GM10248 (cell line): ENCODE measurements around the gene RABL3.

ENCODE experiments used
- CTCF ChIA-PET: fragments of 300-600 bp; sonication (Branson Sonifier 250); formaldehyde crosslinking; extraction: SDS; loops from one replicate; lab custom pipeline; 2021; ENCODE audit warnings: antibody characterized with exemption; lab: Yijun Ruan, JAX
- POLR2A ChIA-PET: fragments of 350-650 bp; sonication (Branson Sonifier 250); formaldehyde crosslinking; extraction: SDS; loops from one replicate; lab custom pipeline; 2020; ENCODE audit warnings: antibody characterized with exemption; lab: Yijun Ruan, JAX
- DNase-seq: peaks from one replicate; pipeline ENCODE4 v3.0.0; 2012; ENCODE audit errors: extremely low spot score
- CTCF ChIP-seq: IDR thresholded peaks from 2 replicates; pipeline ENCODE4 v1.5.1; 2012; ENCODE audit warnings: mild to moderate bottlenecking, low read depth; ENCODE audit errors: extremely low read depth, missing control alignments, control extremely low read depth

The RABL3 gene

DNA sequence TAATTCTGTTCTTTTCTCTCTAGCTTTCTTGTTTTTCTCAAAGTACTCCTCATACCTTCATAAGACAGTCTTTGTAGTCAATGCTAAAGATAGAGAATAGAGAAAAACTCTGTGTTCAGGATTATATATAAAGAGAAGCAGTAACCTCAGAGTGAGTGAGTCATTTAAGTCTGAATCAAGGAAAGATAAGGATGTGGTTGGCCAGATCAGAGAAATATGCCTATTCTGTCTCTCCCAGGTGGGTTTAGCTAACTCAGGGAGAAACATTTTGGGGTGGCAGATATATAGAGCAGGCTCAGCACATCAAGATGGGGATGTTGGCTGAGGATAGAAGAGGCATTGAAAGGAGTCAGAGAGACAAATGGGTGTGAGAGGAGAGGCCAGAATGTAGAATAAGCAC lies 31.6 kb upstream of the RABL3 start:
- TF ChIP-seq CTCF, result no peak
- CTCF ChIA-PET, result interaction anchor here (1.1 to 1.6 kb wide), 4 partner anchors 10 to 21 kb away, joined by 3 to 6 read pairs (median 4); no protein-coding TSS in a partner anchor
- no peak for DNase-seq
- POLR2A ChIA-PET, result no interaction called here

DNA sequence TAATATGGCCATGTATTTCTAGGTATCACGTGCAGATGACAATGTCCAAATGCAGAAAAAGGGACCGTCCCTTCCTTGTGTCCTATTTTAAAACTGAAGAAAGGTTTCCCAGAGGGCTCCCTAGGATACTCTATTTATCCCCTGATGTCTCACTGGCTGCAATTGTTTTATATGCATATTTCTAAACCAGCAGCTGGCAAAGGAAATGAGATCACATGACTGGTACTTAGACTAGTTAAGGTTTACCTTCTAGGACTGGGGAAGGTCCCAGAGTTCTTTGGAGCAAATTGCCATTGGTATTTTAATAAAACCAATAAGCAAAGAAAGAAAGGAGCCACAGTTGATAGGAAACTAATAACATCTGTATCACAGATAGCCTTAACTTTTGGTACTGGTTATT lies 29.8 kb upstream of the RABL3 start:
- no peak for TF ChIP-seq CTCF
- DNase-seq, result no peak
- ChIA-PET CTCF (interaction anchor here (0.9 to 2.6 kb wide), 7 partner anchors 8 to 211 kb away, joined by 3 to 13 read pairs (median 5); no protein-coding TSS in a partner anchor), POLR2A (no interaction called here)

DNA sequence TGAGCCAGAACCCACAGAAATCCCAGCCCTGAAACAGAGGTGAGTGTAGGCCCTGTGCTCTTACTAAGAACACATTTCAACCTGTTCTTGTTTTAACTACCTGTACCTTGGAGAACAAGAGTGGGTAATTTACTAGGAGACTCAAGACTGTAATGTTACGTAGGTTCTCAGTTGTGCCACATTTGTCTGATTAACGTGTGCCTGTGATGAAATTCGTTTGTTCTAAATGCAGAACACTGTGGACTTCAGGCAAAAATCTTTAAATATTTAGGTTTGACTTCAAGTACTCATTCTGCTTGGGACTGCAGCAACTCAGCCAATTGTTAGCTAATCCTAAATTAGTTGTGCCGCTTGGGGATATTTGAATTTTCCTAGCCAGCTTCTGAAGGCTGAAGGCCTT lies 28.6 kb upstream of the RABL3 start:
- no peak for DNase-seq
- no peak for TF ChIP-seq CTCF
- ChIA-PET CTCF (interaction anchor here (0.9 to 2.6 kb wide), 2 partner anchors 9 to 24 kb away, joined by 5 to 13 read pairs; no protein-coding TSS in a partner anchor), POLR2A (no interaction called here)

- CTCF ChIA-PET, result interaction anchor here (0.7 to 1.9 kb wide), 4 partner anchors 16 to 790 kb away, joined by 4 to 7 read pairs (median 4); no protein-coding TSS in a partner anchor
- POLR2A ChIA-PET, result no interaction called here
- no peak for TF ChIP-seq CTCF
- no peak for DNase-seq
Measured at GRCh38 chr3:120769436-120769835, 27.1 kb upstream of the RABL3 start.

DNA sequence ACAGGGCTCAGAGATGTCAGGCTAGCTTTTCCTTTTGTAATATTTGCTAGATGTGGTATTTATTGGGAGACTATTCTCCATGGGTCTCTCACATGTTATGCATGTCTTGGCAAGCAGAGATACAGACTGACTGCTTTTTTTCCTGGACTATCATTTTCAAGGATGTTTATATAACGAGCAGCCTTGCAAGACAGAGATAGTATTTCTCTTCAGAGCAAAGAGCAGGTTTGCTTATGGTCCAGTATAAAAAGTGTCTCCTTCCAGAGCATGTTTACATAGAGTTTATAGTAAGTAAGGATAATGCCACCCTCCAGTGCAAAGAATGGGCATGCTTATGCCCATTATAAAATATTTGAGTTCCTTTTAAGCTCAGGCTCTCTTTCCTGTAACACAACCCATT lies 24.8 kb upstream of the RABL3 start:
- TF ChIP-seq CTCF, result no peak
- POLR2A ChIA-PET, result no interaction called here
- CTCF ChIA-PET, result interaction anchor here (1.3 to 2.3 kb wide), 3 partner anchors 13 to 30 kb away, joined by 3 to 15 read pairs (median 4); no protein-coding TSS in a partner anchor
- no peak for DNase-seq

DNA sequence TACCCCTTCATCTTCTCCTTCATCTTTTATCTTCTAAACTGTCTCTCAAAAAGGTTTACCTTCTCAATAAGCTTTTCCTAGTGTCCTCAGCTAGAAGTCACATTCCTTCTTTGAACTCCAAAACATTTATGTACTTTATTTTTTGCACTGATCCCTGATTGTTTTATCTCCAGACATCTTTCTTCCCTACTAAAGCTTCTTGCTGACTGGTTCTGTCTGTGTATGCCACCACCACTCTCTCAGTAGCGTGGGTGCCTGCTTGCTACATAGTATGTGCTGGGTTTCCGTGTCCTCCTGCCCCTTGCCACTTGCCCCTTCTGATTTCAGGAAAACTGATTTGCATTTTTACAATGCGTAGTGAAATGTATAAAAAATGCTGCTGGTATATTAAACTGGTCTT lies 24.3 kb upstream of the RABL3 start:
- no peak for DNase-seq
- CTCF ChIA-PET, result interaction anchor here (1.0 to 2.3 kb wide), 5 partner anchors 14 to 350 kb away, joined by 3 to 15 read pairs (median 4); no protein-coding TSS in a partner anchor
- no peak for TF ChIP-seq CTCF
- POLR2A ChIA-PET, result no interaction called here
